Measurements from ENCODE around the gene TRIM3.

The TRIM3 gene

GRCh38 chr11:6437993-6438392 lies 35.7 kb downstream of the TRIM3 start:
- DNase-seq (ENCODE audit: low read depth): no peak

GRCh38 chr11:6437423-6437822 lies 36.3 kb downstream of the TRIM3 start:
- DNase-seq (ENCODE audit: low read depth): no peak

GRCh38 chr11:6433998-6434660 lies 39.6 kb downstream of the TRIM3 start:
- DNase-seq (ENCODE audit: low read depth): no peak

GRCh38 chr11:6431861-6432260 lies 41.9 kb downstream of the TRIM3 start:
- DNase-seq (ENCODE audit: low read depth): no peak

- no peak for DNase-seq (ENCODE audit: low read depth)
Observed at GRCh38 chr11:6427516-6427915, 46.2 kb downstream of the TRIM3 start.

GRCh38 chr11:6420677-6421076 lies 53.1 kb downstream of the TRIM3 start:
- DNase-seq (ENCODE audit: low read depth): no peak

GRCh38 chr11:6419009-6419631 lies 54.6 kb downstream of the TRIM3 start, which contains the start of gene APBB1:
Gene APBB1, minus strand, starts transcription at chr11:6419094. Its CDS starts 7,747 bp downstream, at chr11:6411347.
- DNase-seq (ENCODE audit: low read depth): peak; percentile 55

GRCh38 chr11:6418557-6419008 lies 55.2 kb downstream of the TRIM3 start:
- no peak for DNase-seq (ENCODE audit: low read depth)

- no peak for DNase-seq (ENCODE audit: low read depth)
Observed at GRCh38 chr11:6417907-6418556, 55.7 kb downstream of the TRIM3 start.

- no peak for DNase-seq (ENCODE audit: low read depth)
Observed at GRCh38 chr11:6415797-6416196, 57.9 kb downstream of the TRIM3 start.

- no peak for DNase-seq (ENCODE audit: low read depth)
Observed at GRCh38 chr11:6414874-6415328, 58.8 kb downstream of the TRIM3 start.

- DNase-seq (ENCODE audit: low read depth): peak; percentile 27
Observed at GRCh38 chr11:6413791-6414201, 59.9 kb downstream of the TRIM3 start.

GRCh38 chr11:6411594-6412031 lies 62.1 kb downstream of the TRIM3 start:
- no peak for DNase-seq (ENCODE audit: low read depth)

- DNase-seq (ENCODE audit: low read depth): no peak
Observed at GRCh38 chr11:6410695-6411430, 62.9 kb downstream of the TRIM3 start.

- DNase-seq (ENCODE audit: low read depth): no peak
Observed at GRCh38 chr11:6406370-6406769, 67.4 kb downstream of the TRIM3 start.

GRCh38 chr11:6405846-6406245 lies 67.9 kb downstream of the TRIM3 start:
- DNase-seq (ENCODE audit: low read depth): no peak

- DNase-seq (ENCODE audit: low read depth): no peak
Observed at GRCh38 chr11:6405052-6405667, 68.6 kb downstream of the TRIM3 start.

GRCh38 chr11:6404342-6405051 lies 69.2 kb downstream of the TRIM3 start:
- DNase-seq (ENCODE audit: low read depth): peak; percentile 13

- DNase-seq (ENCODE audit: low read depth): no peak
Observed at GRCh38 chr11:6403539-6403938, 70.2 kb downstream of the TRIM3 start.

GRCh38 chr11:6402561-6402981 lies 71.2 kb downstream of the TRIM3 start:
- peak; percentile 78 for DNase-seq (ENCODE audit: low read depth)

- DNase-seq (ENCODE audit: low read depth): no peak
Observed at GRCh38 chr11:6402061-6402470, 71.7 kb downstream of the TRIM3 start.
